Left ventricle myocardium inferior (tissue), 1 donor: ENCODE results near the gene ZNF764. TPM values are rescaled to one million over a fixed set of nuclear protein-coding genes. Genes with fewer than 3 reads are reported as not detected.

ENCODE experiments used
- DNase-seq: peaks from one replicate; pipeline ENCODE4 v3.0.0-alpha.2; 2020
- H3K27ac ChIP-seq: fragments of 200-600 bp; replicated peaks from 2 replicates; pipeline ENCODE4 v1.8.0; 2021
- H3K27me3 ChIP-seq: fragments of 200-600 bp; 2 replicates; pipeline ENCODE4 v1.8.0; 2021; ENCODE audit warnings: low read depth
- H3K36me3 ChIP-seq: fragments of 200-600 bp; 2 replicates; pipeline ENCODE4 v1.8.0; 2021
- H3K4me1 ChIP-seq: fragments of 200-600 bp; 2 replicates; pipeline ENCODE4 v1.8.0; 2021
- H3K4me3 ChIP-seq: fragments of 200-600 bp; 2 replicates; pipeline ENCODE4 v1.8.0; 2021; ENCODE audit warnings: mild to moderate bottlenecking, moderate library complexity
- H3K9me3 ChIP-seq: fragments of 200-600 bp; replicated peaks from 2 replicates; pipeline ENCODE4 v1.8.0; 2021
- CTCF ChIP-seq: fragments of 200-600 bp; IDR thresholded peaks from 2 replicates; pipeline ENCODE4 v1.8.0; 2021; ENCODE audit warnings: antibody characterized with exemption, mild to moderate bottlenecking, borderline replicate concordance
- intact Hi-C: fragments of 100-400 bp; cut with micrococcal nuclease; formaldehyde crosslinking; loops from one replicate; pipeline ENCODE4 v1.11.0; 2022
- total RNA-seq: library from RNA; stranded (reverse); fragmentation: NEBNext Ultra II Directional; extraction: Animal tissue kit (Norgen Biotek cat#: 25700); gene quantifications from one replicate; pipeline ENCODE4 v1.2.1, GENCODE V29; 2021
- donor health status: DM: no; HTN: yes; CAD: no; lungs with severe emphysema.

The ZNF764 gene
- total RNA-seq, 1 donor from 2014 or later: 8.9 TPM

- Histone ChIP-seq H3K9me3 (no peaks in the 10 kb centered on the region), H3K27ac (no peak overlapping the region), H3K4me3 (no peak overlapping the region), H3K36me3 (no peaks in the 10 kb centered on the region), H3K27me3 (no peaks in the 10 kb centered on the region), H3K4me1 (peaks cover 36% of the 10 kb centered on the region)
- intact Hi-C loops: no loop called here
- no peak for TF ChIP-seq CTCF
- DNase-seq: no peak
Measured at GRCh38 chr16:30567991-30568638, 9.9 kb upstream of the ZNF764 start.

GRCh38 chr16:30567160-30567990 lies 9.2 kb upstream of the ZNF764 start:
- no peaks in the 10 kb centered on the region for H3K9me3 ChIP-seq
- H3K36me3 ChIP-seq: no peaks in the 10 kb centered on the region
- H3K4me1 ChIP-seq: peaks cover 31% of the 10 kb centered on the region
- no peaks in the 10 kb centered on the region for H3K27me3 ChIP-seq
- no peak overlapping the region for H3K4me3 ChIP-seq
- intact Hi-C loops: no loop called here
- TF ChIP-seq CTCF: no peak
- H3K27ac ChIP-seq: no peak overlapping the region
- no peak for DNase-seq

GRCh38 chr16:30566531-30566930 lies 8.4 kb upstream of the ZNF764 start:
- no peaks in the 10 kb centered on the region for H3K36me3 ChIP-seq
- H3K9me3 ChIP-seq: no peaks in the 10 kb centered on the region
- H3K27ac ChIP-seq: no peak overlapping the region
- peaks cover 29% of the 10 kb centered on the region for H3K4me1 ChIP-seq
- intact Hi-C loops: no loop called here
- TF ChIP-seq CTCF: no peak
- no peaks in the 10 kb centered on the region for H3K27me3 ChIP-seq
- DNase-seq: no peak
- no peak overlapping the region for H3K4me3 ChIP-seq

GRCh38 chr16:30565984-30566383 lies 7.8 kb upstream of the ZNF764 start:
- no peak for TF ChIP-seq CTCF
- DNase-seq: no peak
- no peaks in the 10 kb centered on the region for H3K27me3 ChIP-seq
- no peaks in the 10 kb centered on the region for H3K9me3 ChIP-seq
- no peak overlapping the region for H3K4me3 ChIP-seq
- H3K36me3 ChIP-seq: no peaks in the 10 kb centered on the region
- H3K4me1 ChIP-seq: peaks cover 28% of the 10 kb centered on the region
- intact Hi-C loops: no loop called here
- no peak overlapping the region for H3K27ac ChIP-seq

- H3K27ac ChIP-seq: no peak overlapping the region
- H3K27me3 ChIP-seq: no peaks in the 10 kb centered on the region
Measured at GRCh38 chr16:30565526-30565925, 7.4 kb upstream of the ZNF764 start.

More at GRCh38 chr16:30565526-30565925, 7.4 kb upstream of the ZNF764 start:
- Histone ChIP-seq H3K9me3 (no peaks in the 10 kb centered on the region), H3K4me3 (no peak overlapping the region), H3K4me1 (peaks cover 28% of the 10 kb centered on the region), H3K36me3 (no peaks in the 10 kb centered on the region)
- no peak for DNase-seq
- TF ChIP-seq CTCF: no peak
- intact Hi-C loops: no loop called here
